Mucosa of descending colon (tissue), 3 donors: ENCODE measurements around the gene PLA2G6. TPM values are rescaled to one million over a fixed set of nuclear protein-coding genes. Genes with fewer than 3 reads are reported as not detected.

Experiments
- ATAC-seq: fragments of 200-7000 bp; cut with Tn5 transposase; one replicate; pipeline ENCODE4 v1.9.1; 2020; ENCODE audit warnings: mild to moderate bottlenecking, moderate library complexity
- DNase-seq, 3 donors: peaks; one replicate each; pipeline ENCODE4 v3.0.0-alpha.2; 2020
- H3K36me3 ChIP-seq: fragments of 200-600 bp; one replicate; pipeline ENCODE4 v1.8.0; 2021; ENCODE audit warnings: low read depth, mild to moderate bottlenecking
- H3K4me1 ChIP-seq: fragments of 200-600 bp; one replicate; pipeline ENCODE4 v1.8.0; 2021; ENCODE audit warnings: low read depth, mild to moderate bottlenecking
- H3K4me3 ChIP-seq: fragments of 200-600 bp; one replicate; pipeline ENCODE4 v1.8.0; 2021; ENCODE audit warnings: mild to moderate bottlenecking
- H3K9me3 ChIP-seq: fragments of 200-600 bp; one replicate; pipeline ENCODE4 v1.8.0; 2021; ENCODE audit warnings: mild to moderate bottlenecking
- intact Hi-C, 2 donors: fragments of 100-400 bp; cut with DNase I in 1 of 2; cut with micrococcal nuclease in 1 of 2; formaldehyde crosslinking; loops; one replicate each; pipeline versions ENCODE4 v1.11.0 to v1.11.1; 2022; cut with DNase I, micrococcal nuclease
- total RNA-seq, 3 donors: library from RNA; stranded (reverse); fragmentation: NEBNext Ultra II Directional in 2 of 3; extraction: Animal tissue kit (Norgen Biotek cat#: 25700) in 2 of 3; gene quantifications; one replicate each; pipeline versions ENCODE4 v1.2.1 to v1.2.4, GENCODE V29; 2021 to 2023
- TF ChIP-seq, protein P1 (sequence below): fragments of 200-600 bp; IDR thresholded peaks from one replicate; pipeline ENCODE4 v1.8.0; 2022; ENCODE audit warnings: antibody characterized with exemption, mild to moderate bottlenecking
- donor health status: DM: no; HTN: no; CAD: no; lungs with moderate emphysema.
- donor health status: DM: no; HTN: no; CAD: no.
- donor health status: DM: no; HTN: yes; CAD: no.

The PLA2G6 gene
- total RNA-seq, 3 donors from 2014 or later = 28.5 to 38.7 (median 35.9) TPM

DNA sequence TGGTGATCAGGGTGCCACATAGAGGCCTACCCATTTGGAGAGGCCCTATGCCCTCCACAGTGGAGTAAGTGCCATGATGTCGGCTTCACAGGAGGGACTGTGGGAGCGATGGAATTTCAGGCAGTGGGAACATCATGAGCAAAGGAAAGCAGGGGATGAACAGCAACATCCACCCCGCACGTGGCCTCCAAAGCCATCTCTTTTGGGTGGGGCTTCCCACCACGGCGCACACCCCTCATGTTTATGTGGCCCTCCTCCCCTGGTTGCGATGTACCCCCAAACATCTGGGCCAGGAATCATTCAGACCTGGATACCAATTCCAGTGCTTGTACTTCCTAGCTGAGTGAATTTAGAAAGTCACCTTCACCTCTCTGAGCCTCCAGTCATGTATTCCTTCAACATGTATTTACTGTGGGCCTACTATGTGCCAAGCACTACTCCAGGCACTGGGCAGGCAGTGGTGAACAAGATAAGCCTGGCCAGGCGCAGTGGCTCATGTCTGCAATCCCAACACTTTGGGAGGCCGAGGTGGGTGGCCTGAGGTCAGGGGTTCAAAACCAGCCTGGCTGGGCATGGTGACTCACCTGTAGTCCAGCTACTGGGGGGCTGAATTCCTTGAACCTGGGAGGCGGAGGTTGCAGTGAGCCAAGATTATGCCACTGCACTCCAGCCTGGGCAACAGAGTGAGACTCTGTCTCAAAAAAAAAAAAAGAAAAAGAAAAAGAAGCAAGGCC, 18.4 kb upstream of the PLA2G6 start:
- no peaks in the 10 kb centered on the region for H3K9me3 ChIP-seq
- ATAC-seq = no peak
- peaks cover 25% of the 10 kb centered on the region for H3K4me1 ChIP-seq
- no peaks in the 10 kb centered on the region for H3K36me3 ChIP-seq
- TF ChIP-seq, protein P1, sequence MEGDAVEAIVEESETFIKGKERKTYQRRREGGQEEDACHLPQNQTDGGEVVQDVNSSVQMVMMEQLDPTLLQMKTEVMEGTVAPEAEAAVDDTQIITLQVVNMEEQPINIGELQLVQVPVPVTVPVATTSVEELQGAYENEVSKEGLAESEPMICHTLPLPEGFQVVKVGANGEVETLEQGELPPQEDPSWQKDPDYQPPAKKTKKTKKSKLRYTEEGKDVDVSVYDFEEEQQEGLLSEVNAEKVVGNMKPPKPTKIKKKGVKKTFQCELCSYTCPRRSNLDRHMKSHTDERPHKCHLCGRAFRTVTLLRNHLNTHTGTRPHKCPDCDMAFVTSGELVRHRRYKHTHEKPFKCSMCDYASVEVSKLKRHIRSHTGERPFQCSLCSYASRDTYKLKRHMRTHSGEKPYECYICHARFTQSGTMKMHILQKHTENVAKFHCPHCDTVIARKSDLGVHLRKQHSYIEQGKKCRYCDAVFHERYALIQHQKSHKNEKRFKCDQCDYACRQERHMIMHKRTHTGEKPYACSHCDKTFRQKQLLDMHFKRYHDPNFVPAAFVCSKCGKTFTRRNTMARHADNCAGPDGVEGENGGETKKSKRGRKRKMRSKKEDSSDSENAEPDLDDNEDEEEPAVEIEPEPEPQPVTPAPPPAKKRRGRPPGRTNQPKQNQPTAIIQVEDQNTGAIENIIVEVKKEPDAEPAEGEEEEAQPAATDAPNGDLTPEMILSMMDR = no peak
- intact Hi-C loops = no loop called here
- DNase-seq = no peak
- H3K4me3 ChIP-seq = no peak overlapping the region

DNA sequence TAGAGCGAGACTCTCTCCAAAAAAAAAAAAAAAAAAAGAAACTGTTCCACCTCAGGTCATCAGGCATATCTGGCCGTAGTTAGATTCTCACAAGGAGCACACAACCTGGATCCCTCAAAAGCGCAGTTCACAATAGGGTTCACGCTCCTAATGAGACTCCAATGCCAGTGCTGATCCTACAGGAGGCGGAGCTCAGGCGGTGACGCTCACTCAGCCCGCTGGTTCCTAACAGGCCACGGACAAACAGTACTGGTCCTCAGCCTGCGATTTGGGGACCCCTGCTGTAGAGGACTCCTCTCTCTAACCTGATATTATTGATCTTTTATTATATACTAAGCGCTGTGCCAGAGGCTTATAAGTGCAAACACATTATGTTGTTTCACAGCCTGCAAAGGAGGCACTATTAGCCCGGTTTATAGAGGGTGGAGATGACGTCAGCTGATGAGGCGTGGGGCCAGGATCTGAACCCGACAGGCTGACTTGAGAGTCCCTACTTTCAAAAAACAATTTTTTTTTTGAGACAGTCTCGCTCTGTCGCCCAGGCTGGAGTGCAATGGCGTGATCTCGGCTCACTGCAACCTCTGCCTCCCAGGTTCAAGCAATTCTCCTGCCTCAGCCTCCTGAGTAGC, 15.3 kb upstream of the PLA2G6 start:
- DNase-seq (peak in 2 of 3 donors; percentile 59 to 62), ATAC-seq (peak; percentile 10)
- TF ChIP-seq, protein P1 = no peak
- Histone ChIP-seq H3K4me1 (peaks cover 9% of the 10 kb centered on the region), H3K9me3 (no peaks in the 10 kb centered on the region), H3K4me3 (no peak overlapping the region), H3K36me3 (no peaks in the 10 kb centered on the region)
- intact Hi-C loops = no loop called here

DNA sequence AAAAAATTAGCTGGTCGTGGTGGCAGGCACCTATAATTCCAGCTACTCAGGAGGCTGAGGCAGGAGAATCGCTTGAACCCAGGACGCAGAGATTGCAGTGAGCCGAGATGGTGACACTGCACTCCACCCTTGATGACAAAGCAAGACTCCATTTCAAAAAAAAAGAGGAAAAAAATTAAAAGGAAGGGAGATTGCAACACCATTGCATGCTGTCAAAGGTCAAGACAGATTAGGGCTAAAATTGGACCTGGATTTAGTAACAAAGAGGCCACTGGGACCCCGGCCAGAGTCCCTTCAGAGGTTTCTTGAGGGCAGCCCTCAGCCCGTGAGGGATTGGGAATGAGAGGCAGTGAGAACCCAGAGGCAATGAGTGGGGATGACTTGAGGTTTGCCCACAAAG, 11.9 kb upstream of the PLA2G6 start:
- H3K9me3 ChIP-seq = no peaks in the 10 kb centered on the region
- no peak overlapping the region for H3K4me3 ChIP-seq
- no peaks in the 10 kb centered on the region for H3K36me3 ChIP-seq
- peaks cover 5% of the 10 kb centered on the region for H3K4me1 ChIP-seq
- ATAC-seq (no peak), DNase-seq (no peak)
- TF ChIP-seq, protein P1 = no peak
- intact Hi-C loops = no loop called here

DNA sequence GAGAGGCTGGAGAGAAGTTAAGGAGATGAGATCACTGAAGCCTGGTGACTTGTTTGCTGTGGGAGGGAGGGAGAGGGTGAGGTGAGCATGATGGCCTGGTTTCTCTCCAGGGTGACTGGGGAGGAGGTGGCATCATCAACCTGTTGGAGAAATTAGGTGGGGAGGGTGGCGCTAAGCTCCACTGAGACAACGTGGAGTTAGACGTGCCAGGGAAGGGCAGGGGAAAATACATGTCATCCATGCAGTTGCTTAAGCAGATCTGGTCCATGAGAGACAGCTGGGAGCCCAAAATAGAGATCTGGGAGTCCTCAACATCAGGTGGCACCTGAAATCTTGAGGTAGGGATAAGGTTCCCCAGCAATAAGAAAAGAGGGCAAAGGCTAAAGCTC, 10.8 kb upstream of the PLA2G6 start:
- TF ChIP-seq, protein P1 = no peak
- Histone ChIP-seq H3K4me3 (no peak overlapping the region), H3K4me1 (peaks cover 5% of the 10 kb centered on the region), H3K9me3 (no peaks in the 10 kb centered on the region), H3K36me3 (no peaks in the 10 kb centered on the region)
- no peak for DNase-seq
- intact Hi-C loops = no loop called here
- no peak for ATAC-seq

DNA sequence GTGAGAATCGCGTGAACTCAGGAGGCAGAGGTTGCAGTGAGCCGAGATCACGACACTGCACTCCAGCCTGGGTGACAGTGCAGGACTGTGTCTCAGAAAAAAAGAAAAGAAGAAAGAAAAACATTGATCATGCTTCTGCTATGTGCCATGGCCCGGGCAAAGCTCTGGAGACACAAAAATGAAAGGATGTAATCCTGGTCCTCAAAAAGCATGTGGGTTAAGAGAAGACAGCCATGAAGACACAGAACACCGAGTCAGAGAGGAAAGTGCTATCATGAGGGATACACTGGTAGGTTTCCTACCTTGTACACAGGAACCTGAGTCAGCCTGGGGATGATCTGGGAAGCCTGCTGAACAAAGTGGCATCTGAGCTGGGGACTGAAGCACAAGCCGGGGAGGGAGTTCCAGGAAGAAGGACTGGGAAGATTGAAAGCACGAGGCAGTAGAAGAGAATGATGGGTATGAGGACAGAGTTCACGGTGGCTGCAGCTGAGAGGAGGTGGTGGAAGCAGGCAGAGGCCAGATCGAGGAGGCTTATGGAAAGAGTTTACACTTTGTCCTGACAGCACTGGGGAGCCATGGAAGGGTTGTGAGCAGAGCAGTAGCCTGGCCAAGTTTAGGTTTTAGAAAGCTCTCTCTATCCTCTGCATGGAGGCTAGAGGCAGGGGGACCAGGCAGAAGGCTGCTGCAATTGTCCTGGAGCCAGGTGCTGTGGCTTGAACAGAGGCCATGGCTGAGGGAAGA, 10.3 kb upstream of the PLA2G6 start:
- Histone ChIP-seq H3K4me3 (no peak overlapping the region), H3K36me3 (no peaks in the 10 kb centered on the region), H3K4me1 (peaks cover 5% of the 10 kb centered on the region), H3K9me3 (no peaks in the 10 kb centered on the region)
- peak; percentile 70 for ATAC-seq
- DNase-seq = peak in 1 of 3 donors; percentile 44
- intact Hi-C loops = no loop called here
- TF ChIP-seq, protein P1 = no peak
